Psoas muscle (tissue), 8 donors: ENCODE results near the gene RIMS3. TPM values are rescaled to one million over a fixed set of nuclear protein-coding genes. Genes with fewer than 3 reads are reported as not detected.

ENCODE experiments used
- ATAC-seq, 4 donors: fragments of 200-7000 bp; cut with Tn5 transposase; one replicate each; pipeline ENCODE4 v1.9.1; 2020; ENCODE audit warnings: moderate library complexity in 3 of 4, mild to moderate bottlenecking in 2 of 4
- DNase-seq, 2 donors: peaks; one replicate each; pipeline ENCODE4 v3.0.0-alpha.2; 2020
- H3K27ac ChIP-seq: fragments of 200-600 bp; one replicate; pipeline ENCODE4 v1.8.0; 2022
- H3K27me3 ChIP-seq, 3 donors: fragments of 200-600 bp in 1 of 3; one replicate each; pipeline versions ENCODE4 v1.6.1 to v1.8.0; 2013 to 2022; ENCODE audit warnings: low read length in 2 of 3, mild to moderate bottlenecking in 2 of 3, moderate library complexity in 1 of 3; ENCODE audit not compliant: insufficient read depth in 3 of 3
- H3K36me3 ChIP-seq, 2 donors: fragments of 200-600 bp in 1 of 2; one replicate each; pipeline versions ENCODE4 v1.6.1 to v1.8.0; 2013 to 2022; ENCODE audit warnings: low read depth in 1 of 2, mild to moderate bottlenecking in 1 of 2, moderate library complexity in 1 of 2; ENCODE audit not compliant: insufficient read depth in 1 of 2
- H3K4me1 ChIP-seq: fragments of 200-600 bp; one replicate; pipeline ENCODE4 v1.8.0; 2022
- H3K4me3 ChIP-seq: fragments of 200-600 bp; one replicate; pipeline ENCODE4 v1.8.0; 2022; ENCODE audit warnings: mild to moderate bottlenecking
- H3K9me3 ChIP-seq: fragments of 200-600 bp; one replicate; pipeline ENCODE4 v1.8.0; 2022
- CTCF ChIP-seq: fragments of 200-600 bp; IDR thresholded peaks from one replicate; pipeline ENCODE4 v1.8.0; 2022; ENCODE audit warnings: antibody characterized with exemption
- WGBS, 3 donors: extraction: QIAGEN DNeasy Blood & Tissue Kit; methylation state at CpG; one replicate each; pipeline versions ENCODE4 v1.1.6 to v1.1.7; 2013; 5-methylcytosine and 5-hydroxymethylcytosine counted together
- intact Hi-C, 2 donors: fragments of 100-400 bp; cut with DNase I; formaldehyde crosslinking; loops; one replicate each; pipeline versions ENCODE4 v1.11.0 to v1.14.2; 2022
- polyA plus RNA-seq, 3 donors: library from polyadenylated mRNA; stranded (reverse); fragments of 200-250 nt; gene quantifications; one replicate each; pipeline ENCODE4 v1.2.3, GENCODE V29; 2013
- total RNA-seq, 4 donors: library from RNA; stranded (reverse); fragmentation: NEBNext Ultra II Directional in 2 of 4; extraction: Animal tissue kit (Norgen Biotek cat#: 25700) in 2 of 4; gene quantifications; one replicate each; pipeline versions ENCODE4 v1.2.1 to v1.2.4, GENCODE V29; 2021 to 2023
- donor health status: healthy with polysubstance abuse.
- donor health status: DM: no; HTN: no; CAD: no; lungs with moderate emphysema.
- donor health status: Bipolar disorder and iron deficiency.
- donor health status: healthy.
- donor health status: DM: yes; HTN: yes; CAD: no.
- donor health status: DM: no; HTN: no; CAD: no.
- donor health status: DM: no; HTN: no; CAD: no.
- donor health status: DM: yes; HTN: yes; CAD: no.

RIMS3 gene
- total and polyA plus RNA-seq, 7 donors, result 0.07 to 0.42 (median 0.31) TPM

- WGBS, 3 donors, result 52 to 71% (median 62%) methylated on average over 4 to 5 of the region's 5 CpGs
- intact Hi-C loops, result loop anchor here in 1 of 2 donors (5.0 kb wide), 1 partner anchor 44 kb away; no protein-coding TSS in a partner anchor
- H3K4me3 ChIP-seq, result no peak overlapping the region
- TF ChIP-seq CTCF, result no peak
- H3K27ac ChIP-seq, result no peak overlapping the region
- H3K27me3 ChIP-seq, result no peaks in the 10 kb centered on the region
- H3K4me1 ChIP-seq, result peaks cover 8% of the 10 kb centered on the region
- ATAC-seq (no peak), DNase-seq (no peak)
- no peaks in the 10 kb centered on the region for H3K36me3 ChIP-seq
- H3K9me3 ChIP-seq, result no peaks in the 10 kb centered on the region
Observed at GRCh38 chr1:40661678-40662077, 3.8 kb downstream of the RIMS3 start.

DNA sequence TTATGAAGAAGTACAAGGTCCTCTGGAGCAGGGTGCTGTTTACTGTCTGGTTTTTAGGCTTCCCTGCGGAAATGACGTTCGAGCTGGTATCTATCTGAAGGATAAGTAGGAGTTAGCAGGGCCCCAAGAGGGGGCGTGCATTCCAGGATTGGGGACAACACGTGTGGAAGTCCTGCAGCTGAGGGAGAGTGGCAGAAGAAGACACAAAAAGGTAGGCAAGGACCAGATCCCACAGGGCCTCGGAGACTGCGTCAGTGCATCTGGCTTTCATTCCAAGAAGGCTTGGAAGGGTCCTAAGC is 5.9 kb downstream of the RIMS3 start:
- intact Hi-C loops, result no loop called here
- H3K36me3 ChIP-seq, result no peaks in the 10 kb centered on the region
- no peaks in the 10 kb centered on the region for H3K4me1 ChIP-seq
- DNase-seq (no peak), ATAC-seq (no peak)
- H3K4me3 ChIP-seq, result no peak overlapping the region
- H3K27ac ChIP-seq, result no peak overlapping the region
- no peaks in the 10 kb centered on the region for H3K27me3 ChIP-seq
- no peak for TF ChIP-seq CTCF
- WGBS, 3 donors, result 69 to 73% (median 72%) methylated on average over 7 of the region's 7 CpGs
- H3K9me3 ChIP-seq, result no peaks in the 10 kb centered on the region

- Histone ChIP-seq H3K4me3 (no peak overlapping the region), H3K4me1 (no peaks in the 10 kb centered on the region), H3K27ac (no peak overlapping the region), H3K27me3 (peaks cover 0 to 2% (median 0%) of the 10 kb centered on the region in 3 donors), H3K36me3 (no peaks in the 10 kb centered on the region), H3K9me3 (no peaks in the 10 kb centered on the region)
- no peak for DNase-seq
- no peak for ATAC-seq
- WGBS, 3 donors, result 72 to 75% (median 75%) methylated on average over 16 of the region's 16 CpGs
- intact Hi-C loops, result no loop called here
- no peak for TF ChIP-seq CTCF
Observed at GRCh38 chr1:40658751-40659648, 6.5 kb downstream of the RIMS3 start.

DNA sequence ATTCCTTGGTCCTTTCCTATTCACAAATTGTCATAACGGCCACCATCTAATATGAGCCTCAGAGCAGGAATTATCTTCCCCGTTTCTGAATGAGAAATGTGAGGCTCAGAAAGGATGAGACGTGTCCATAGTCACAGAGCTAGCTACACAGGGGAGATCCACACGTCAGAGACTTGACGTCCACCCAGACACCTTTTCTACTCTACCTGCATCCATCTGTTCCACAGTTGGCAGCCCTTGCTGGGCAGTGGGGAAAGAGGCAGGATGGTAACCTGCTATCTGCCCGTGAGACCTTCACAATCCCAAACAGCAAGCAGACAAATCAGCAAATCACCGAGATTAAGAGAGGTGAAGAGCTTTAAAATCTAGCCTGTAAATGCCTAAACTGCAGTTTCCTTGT is 8.4 kb downstream of the RIMS3 start:
- DNase-seq (no peak), ATAC-seq (no peak)
- Histone ChIP-seq H3K4me1 (no peaks in the 10 kb centered on the region), H3K9me3 (no peaks in the 10 kb centered on the region), H3K27ac (no peak overlapping the region), H3K36me3 (no peaks in the 10 kb centered on the region), H3K4me3 (no peak overlapping the region), H3K27me3 (peaks cover 0 to 4% (median 0%) of the 10 kb centered on the region in 3 donors)
- 79 to 83% (median 81%) methylated on average over 7 of the region's 7 CpGs for WGBS, 3 donors
- TF ChIP-seq CTCF, result no peak
- intact Hi-C loops, result no loop called here
